Transverse colon (tissue), 3 donors: Measurements from ENCODE around the gene LAMA4.

Experiments used
- CTCF ChIP-seq, 5 experiments: fragments of 200-600 bp in 3 of 5; fragments of 450-650 bp in 2 of 5; sonication (generic) in 3 of 5; IDR thresholded peaks; 1 replicate in 2 of 5; 2 replicates in 3 of 5; pipeline ENCODE4 v1.5.1; 2016 to 2017; ENCODE audit warnings: antibody characterized with exemption in 5 of 5, inconsistent platforms in 3 of 5, mild to moderate bottlenecking in 2 of 5, moderate library complexity in 1 of 5
- POLR2A ChIP-seq: fragments of 450-650 bp; IDR thresholded peaks from one replicate; pipeline ENCODE4 v1.6.1; 2016; ENCODE audit warnings: antibody characterized with exemption, mild to moderate bottlenecking, moderate library complexity

- TF ChIP-seq POLR2A (no peak), CTCF (IDR thresholded peaks at IDR 0.05) (no peak)
Observed at GRCh38 chr6:112195166-112195565, 59.2 kb downstream of the LAMA4 start.
